Caco-2 (cell line): Measurements from ENCODE around the gene ASXL1. TPM values are rescaled to one million over a fixed set of nuclear protein-coding genes. Genes with fewer than 3 reads are reported as not detected.

Experiments
- BruUV-seq: library from RNA; stranded (reverse); fragments of 400-500 nt; replicated peaks from 2 replicates; lab custom pipeline; 2021; lab: Mats Ljungman, UMichigan
- CTCF ChIA-PET: fragments of 300-600 bp; sonication (Branson Sonifier 250); formaldehyde crosslinking; loops from one replicate; lab custom pipeline; 2022; ENCODE audit warnings: antibody characterized with exemption; lab: Charles Lee
- POLR2A ChIA-PET: fragments of 300-600 bp; sonication (Branson Sonifier 250); formaldehyde crosslinking; loops from one replicate; lab custom pipeline; 2022; ENCODE audit warnings: antibody characterized with exemption; lab: Charles Lee
- DNase-seq, 2 experiments: peaks; one replicate each; pipeline versions ENCODE4 v3.0.0 to v3.0.0-alpha.2; 2020 to 2022
- H3K27me3 ChIP-seq: replicated peaks from 2 replicates; pipeline ENCODE4 v1.6.0; 2011; ENCODE audit warnings: low read length; ENCODE audit not compliant: control insufficient read depth, insufficient read depth
- H3K36me3 ChIP-seq: 2 replicates; pipeline ENCODE4 v1.5.1; 2011; ENCODE audit warnings: low read length; ENCODE audit not compliant: control insufficient read depth, insufficient read depth
- H3K4me1 ChIP-seq: fragments of 250-450 bp; sonication (Bioruptor Pico); 2 replicates; pipeline ENCODE4 v1.5.1; 2020; ENCODE audit warnings: mild to moderate bottlenecking
- H3K4me3 ChIP-seq: 2 replicates; pipeline ENCODE4 v1.5.1; 2011; ENCODE audit warnings: low read depth, mild to moderate bottlenecking, control low read depth, low read length
- H3K9me3 ChIP-seq: fragments of 250-450 bp; sonication (Bioruptor Pico); 2 replicates; pipeline ENCODE4 v1.5.1; 2020; ENCODE audit warnings: mild to moderate bottlenecking, moderate library complexity
- H3K27ac Mint-ChIP-seq: one replicate; pipeline ENCODE4 v1.8.0; 2022; ENCODE audit warnings: mixed read lengths; ENCODE audit not compliant: unreplicated experiment
- H3K27me3 Mint-ChIP-seq: one replicate; pipeline ENCODE4 v1.8.0; 2022; ENCODE audit warnings: mixed read lengths; ENCODE audit not compliant: insufficient read depth, unreplicated experiment
- H3K36me3 Mint-ChIP-seq: one replicate; pipeline ENCODE4 v1.8.0; 2022; ENCODE audit warnings: mild to moderate bottlenecking, mixed read lengths; ENCODE audit not compliant: insufficient read depth, unreplicated experiment
- H3K4me1 Mint-ChIP-seq: one replicate; pipeline ENCODE4 v1.8.0; 2022; ENCODE audit warnings: low read depth, mixed read lengths; ENCODE audit not compliant: unreplicated experiment
- H3K4me3 Mint-ChIP-seq: one replicate; pipeline ENCODE4 v1.8.0; 2022; ENCODE audit warnings: mild to moderate bottlenecking, moderate library complexity, mixed read lengths; ENCODE audit not compliant: unreplicated experiment
- H3K9me3 Mint-ChIP-seq: one replicate; pipeline ENCODE4 v1.8.0; 2022; ENCODE audit warnings: mixed read lengths; ENCODE audit not compliant: unreplicated experiment
- CTCF ChIP-seq, 2 experiments: fragments of 200-600 bp in 1 of 2; IDR thresholded peaks; 1 replicate in 1 of 2; 2 replicates in 1 of 2; pipeline versions ENCODE4 v1.5.1 to v1.8.0; 2011 to 2022; ENCODE audit warnings: antibody characterized with exemption in 1 of 2, control low read depth in 1 of 2, inconsistent platforms in 1 of 2, low read depth in 1 of 2, low read length in 1 of 2, mild to moderate bottlenecking in 1 of 2, moderate library complexity in 1 of 2; ENCODE audit not compliant: insufficient read depth in 1 of 2, severe bottlenecking in 1 of 2, unreplicated experiment in 1 of 2
- intact Hi-C: fragments of 100-400 bp; cut with micrococcal nuclease; formaldehyde crosslinking; loops from one replicate; pipeline ENCODE4 v1.10.0; 2022; ENCODE audit not compliant: unreplicated experiment
- total RNA-seq: library from RNA; stranded (reverse); gene quantifications from 2 replicates; pipeline ENCODE4 v1.2.3, GENCODE V29; 2022

Gene ASXL1
- total RNA-seq, 1 experiment from 2014 or later, result 226 TPM

- POLR2A ChIA-PET, result no interaction called here
- DNase-seq, result peak in 1 of 2 experiments; percentile 17
- Histone ChIP-seq H3K9me3 (no peaks in the 10 kb centered on the region), H3K27me3 (no peaks in the 10 kb centered on the region), H3K4me3 (no peak overlapping the region), H3K36me3 (peaks cover 12% of the 10 kb centered on the region), H3K4me1 (no peaks in the 10 kb centered on the region)
- Mint-ChIP-seq H3K4me3 (no peak overlapping the region), H3K36me3 (peaks cover 45% of the 10 kb centered on the region), H3K27ac (no peak overlapping the region), H3K4me1 (peaks cover 10% of the 10 kb centered on the region), H3K9me3 (no peaks in the 10 kb centered on the region), H3K27me3 (no peaks in the 10 kb centered on the region)
- CTCF ChIA-PET, result interaction anchor here (0.6 kb wide), 1 partner anchor 45 kb away, joined by 5 read pairs; no protein-coding TSS in a partner anchor
- no peak for TF ChIP-seq CTCF (IDR thresholded peaks at IDR 0.05; ENCODE audit: insufficient read depth in 1 of 2, low read depth in 1 of 2, low read length in 1 of 2, severe bottlenecking in 1 of 2, unreplicated experiment in 1 of 2)
- intact Hi-C loops, result no loop called here
- no TSS peak for BruUV-seq
These were observed 42.7 kb upstream of the ASXL1 start for GRCh38 chr20:32315399-32315798.

GRCh38 chr20:32315891-32316290 lies 42.2 kb upstream of the ASXL1 start:
- no peak overlapping the region for H3K27ac Mint-ChIP-seq
- no peaks in the 10 kb centered on the region for H3K27me3 ChIP-seq
- H3K27me3 Mint-ChIP-seq, result no peaks in the 10 kb centered on the region
- H3K4me3 ChIP-seq, result no peak overlapping the region
- H3K36me3 Mint-ChIP-seq, result peaks cover 45% of the 10 kb centered on the region
- peak in 1 of 2 experiments; percentile 12 for DNase-seq
- ChIA-PET CTCF (interaction anchor here (0.6 kb wide), 1 partner anchor 46 kb away, joined by 5 read pairs; no protein-coding TSS in a partner anchor), POLR2A (no interaction called here)
- H3K4me1 Mint-ChIP-seq, result peaks cover 10% of the 10 kb centered on the region
- BruUV-seq, result no TSS peak
- H3K9me3 Mint-ChIP-seq, result no peaks in the 10 kb centered on the region
- no peaks in the 10 kb centered on the region for H3K9me3 ChIP-seq
- H3K36me3 ChIP-seq, result peaks cover 10% of the 10 kb centered on the region
- intact Hi-C loops, result no loop called here
- TF ChIP-seq CTCF (IDR thresholded peaks at IDR 0.05; ENCODE audit: insufficient read depth in 1 of 2, low read depth in 1 of 2, low read length in 1 of 2, severe bottlenecking in 1 of 2, unreplicated experiment in 1 of 2), result no peak
- no peaks in the 10 kb centered on the region for H3K4me1 ChIP-seq
- H3K4me3 Mint-ChIP-seq, result no peak overlapping the region

GRCh38 chr20:32316667-32317066 lies 41.5 kb upstream of the ASXL1 start:
- ChIA-PET POLR2A (no interaction called here), CTCF (no interaction called here)
- no peak for TF ChIP-seq CTCF (IDR thresholded peaks at IDR 0.05; ENCODE audit: insufficient read depth in 1 of 2, low read depth in 1 of 2, low read length in 1 of 2, severe bottlenecking in 1 of 2, unreplicated experiment in 1 of 2)
- Histone ChIP-seq H3K4me3 (no peak overlapping the region), H3K9me3 (no peaks in the 10 kb centered on the region), H3K36me3 (peaks cover 9% of the 10 kb centered on the region), H3K27me3 (no peaks in the 10 kb centered on the region), H3K4me1 (no peaks in the 10 kb centered on the region)
- no TSS peak for BruUV-seq
- no peak overlapping the region for H3K27ac Mint-ChIP-seq
- H3K4me3 Mint-ChIP-seq, result no peak overlapping the region
- no peaks in the 10 kb centered on the region for H3K9me3 Mint-ChIP-seq
- H3K36me3 Mint-ChIP-seq, result peaks cover 45% of the 10 kb centered on the region
- DNase-seq, result peak in 1 of 2 experiments; percentile 45
- intact Hi-C loops, result no loop called here
- no peaks in the 10 kb centered on the region for H3K27me3 Mint-ChIP-seq
- H3K4me1 Mint-ChIP-seq, result peaks cover 10% of the 10 kb centered on the region
